HG02571 (cell line): ENCODE results near the gene BRF1.
"Not testable (repeated sequence)": the region's sequence is repeated elsewhere in the genome, so short reads cannot be mapped to it uniquely, and the experiment has no call there.

Source experiments
- ATAC-seq: cut with Tn5 transposase; IDR thresholded peaks from one replicate; pipeline ENCODE4 v1.9.1; 2021; ENCODE audit warnings: mild to moderate bottlenecking, moderate library complexity; ENCODE audit not compliant: unreplicated experiment

The BRF1 gene

GRCh38 chr14:105292826-105293711, 7.7 kb downstream of the BRF1 start:
- no peak for ATAC-seq

- no peak for ATAC-seq
These were observed 10.0 kb downstream of the BRF1 start for GRCh38 chr14:105290621-105291346.

GRCh38 chr14:105288936-105289335, 11.9 kb downstream of the BRF1 start:
- not testable (repeated sequence) for ATAC-seq

- no peak for ATAC-seq
These were observed 13.3 kb downstream of the BRF1 start for GRCh38 chr14:105287249-105288102.

- no peak for ATAC-seq
These were observed 14.0 kb downstream of the BRF1 start for GRCh38 chr14:105286759-105287144.

GRCh38 chr14:105285174-105285573, 15.6 kb downstream of the BRF1 start:
- no peak for ATAC-seq

GRCh38 chr14:105283899-105284298, 16.9 kb downstream of the BRF1 start:
- no peak for ATAC-seq

- no peak for ATAC-seq
These were observed 17.8 kb downstream of the BRF1 start for GRCh38 chr14:105283028-105283427.

GRCh38 chr14:105282098-105282725, 18.6 kb downstream of the BRF1 start:
- ATAC-seq, result no peak

- ATAC-seq, result no peak
These were observed 19.3 kb downstream of the BRF1 start for GRCh38 chr14:105281371-105282097.

- ATAC-seq, result no peak
These were observed 20.3 kb downstream of the BRF1 start for GRCh38 chr14:105280525-105280924.

- ATAC-seq, result no peak
These were observed 21.0 kb downstream of the BRF1 start for GRCh38 chr14:105279642-105280361.

GRCh38 chr14:105277448-105277847, 23.4 kb downstream of the BRF1 start:
- ATAC-seq, result not testable (repeated sequence)

- ATAC-seq, result no peak
These were observed 25.4 kb downstream of the BRF1 start for GRCh38 chr14:105275267-105275946.

GRCh38 chr14:105274637-105275036, 26.2 kb downstream of the BRF1 start:
- ATAC-seq, result no peak

- no peak for ATAC-seq
These were observed 27.7 kb downstream of the BRF1 start for GRCh38 chr14:105273062-105273461.

- ATAC-seq, result no peak
These were observed 28.2 kb downstream of the BRF1 start for GRCh38 chr14:105272623-105273022.

- no peak for ATAC-seq
These were observed 29.4 kb downstream of the BRF1 start for GRCh38 chr14:105271224-105271890.
